Measurements from ENCODE around the gene PDE9A.

Gene PDE9A

GRCh38 chr21:42688841-42689371 is 35.5 kb downstream of the PDE9A start:
- no peak for TF ChIP-seq CTCF (IDR thresholded peaks at IDR 0.05; ENCODE audit: low read depth, low read length, missing control alignments)
- no peak for DNase-seq (ENCODE audit: low read depth)
- no peak overlapping the region for H3K4me3 ChIP-seq (ENCODE audit: low read depth, low read length)

GRCh38 chr21:42690586-42690985 is 37.2 kb downstream of the PDE9A start:
- DNase-seq (ENCODE audit: low read depth) = no peak
- TF ChIP-seq CTCF (IDR thresholded peaks at IDR 0.05; ENCODE audit: low read depth, low read length, missing control alignments) = no peak
- H3K4me3 ChIP-seq (ENCODE audit: low read depth, low read length) = no peak overlapping the region

GRCh38 chr21:42691901-42692559 is 38.6 kb downstream of the PDE9A start:
- no peak for DNase-seq (ENCODE audit: low read depth)
- TF ChIP-seq CTCF (IDR thresholded peaks at IDR 0.05; ENCODE audit: low read depth, low read length, missing control alignments) = no peak
- H3K4me3 ChIP-seq (ENCODE audit: low read depth, low read length) = no peak overlapping the region

GRCh38 chr21:42692688-42693087 is 39.3 kb downstream of the PDE9A start:
- no peak for DNase-seq (ENCODE audit: low read depth)
- H3K4me3 ChIP-seq (ENCODE audit: low read depth, low read length) = no peak overlapping the region
- TF ChIP-seq CTCF (IDR thresholded peaks at IDR 0.05; ENCODE audit: low read depth, low read length, missing control alignments) = no peak

GRCh38 chr21:42694751-42695696 is 41.6 kb downstream of the PDE9A start:
- no peak for TF ChIP-seq CTCF (IDR thresholded peaks at IDR 0.05; ENCODE audit: low read depth, low read length, missing control alignments)
- DNase-seq (ENCODE audit: low read depth) = no peak
- H3K4me3 ChIP-seq (ENCODE audit: low read depth, low read length) = no peak overlapping the region

- DNase-seq (ENCODE audit: low read depth) = no peak
These were observed 42.4 kb downstream of the PDE9A start for GRCh38 chr21:42695697-42696380.

More at GRCh38 chr21:42695697-42696380, 42.4 kb downstream of the PDE9A start:
- no peak for TF ChIP-seq CTCF (IDR thresholded peaks at IDR 0.05; ENCODE audit: low read depth, low read length, missing control alignments)
- H3K4me3 ChIP-seq (ENCODE audit: low read depth, low read length) = no peak overlapping the region

All from GM12864 (cell line).